HEK293 (cell line): Measurements from ENCODE around the gene PNPLA5.
A peak's percentile ranks its signal among the peaks of the same experiment; 100 is the strongest.

ENCODE experiments used
- CTCF ChIP-seq: fragments of 450-650 bp; formaldehyde crosslinking; IDR thresholded peaks from 2 replicates; pipeline ENCODE4 v1.5.1; 2016; ENCODE audit warnings: missing biosample characterization, missing genetic modification characterization
- GLI4 ChIP-seq: fragments of 450-650 bp; formaldehyde crosslinking; IDR thresholded peaks from 2 replicates; pipeline ENCODE4 v1.5.1; 2016; ENCODE audit warnings: missing biosample characterization, missing genetic modification characterization
- SETDB1 ChIP-seq: IDR thresholded peaks from one replicate; pipeline ENCODE4 v1.6.1; 2017; ENCODE audit warnings: mild to moderate bottlenecking, low read length, moderate library complexity, mixed read lengths; ENCODE audit not compliant: insufficient read length
- ZNF112 ChIP-seq: fragments of 450-650 bp; formaldehyde crosslinking; IDR thresholded peaks from 2 replicates; pipeline ENCODE4 v1.5.0; 2017; ENCODE audit warnings: missing biosample characterization, missing genetic modification characterization
- ZNF23 ChIP-seq: fragments of 450-650 bp; formaldehyde crosslinking; IDR thresholded peaks from 2 replicates; pipeline ENCODE4 v1.5.1; 2016; ENCODE audit warnings: missing biosample characterization, missing genetic modification characterization, borderline replicate concordance
- ZNF391 ChIP-seq: fragments of 450-650 bp; formaldehyde crosslinking; IDR thresholded peaks from 2 replicates; pipeline ENCODE4 v1.5.1; 2016; ENCODE audit warnings: low read depth, missing biosample characterization, missing genetic modification characterization, borderline replicate concordance
- ZNF791 ChIP-seq: fragments of 450-650 bp; formaldehyde crosslinking; IDR thresholded peaks from 2 replicates; pipeline ENCODE4 v1.5.1; 2016; ENCODE audit warnings: missing biosample characterization, missing genetic modification characterization
- ZNF830 ChIP-seq: fragments of 450-650 bp; IDR thresholded peaks from 2 replicates; pipeline ENCODE4 v1.5.0; 2018; ENCODE audit warnings: missing biosample characterization, missing genetic modification characterization, low read depth, mild to moderate bottlenecking, moderate library complexity
- ZSCAN4 ChIP-seq: fragments of 450-650 bp; formaldehyde crosslinking; IDR thresholded peaks from 2 replicates; pipeline ENCODE4 v1.5.1; 2017; ENCODE audit warnings: missing biosample characterization, missing genetic modification characterization

GRCh38 chr22:43889860-43890253, 2.0 kb downstream of the PNPLA5 start:
- TF ChIP-seq SETDB1 (no peak), ZNF791 (tag by site-specific recombination) (no peak), ZNF23 (tag by site-specific recombination) (no peak), CTCF (tag by site-specific recombination) (0 out of 2 replicates have a peak, but pooled peaks have one; percentile 12), ZSCAN4 (tag by site-specific recombination) (no peak), ZNF112 (no peak), ZNF830 (tag by site-specific recombination) (no peak), GLI4 (tag by site-specific recombination) (no peak), ZNF391 (tag by site-specific recombination) (no peak)
